CD4-positive, CD25-positive, alpha-beta regulatory T cell (primary cell): ENCODE measurements around the gene USP31. TPM values are rescaled to one million over a fixed set of nuclear protein-coding genes. Genes with fewer than 3 reads are reported as not detected.

ENCODE experiments used
- ATAC-seq, 2 donors: fragments of 150-1000 bp; cut with Tn5 transposase; one replicate each; pipeline ENCODE4 v1.10.0; 2021; ENCODE audit warnings: low read depth in 2 of 2, moderate number of reproducible peaks in 2 of 2, moderate library complexity in 1 of 2
- DNase-seq, 3 donors: peaks; one replicate each; pipeline versions ENCODE4 v3.0.0 to v3.0.0-alpha.2; 2012 to 2022; ENCODE audit warnings: mixed read lengths in 1 of 3
- H3K27ac ChIP-seq: one replicate; pipeline ENCODE4 v1.7.0; 2013; ENCODE audit warnings: mild to moderate bottlenecking, low read length; ENCODE audit not compliant: insufficient read depth, poor library complexity, severe bottlenecking
- H3K27me3 ChIP-seq: one replicate; pipeline ENCODE4 v1.7.0; 2013; ENCODE audit warnings: low read length; ENCODE audit not compliant: control insufficient read depth, insufficient read depth
- H3K36me3 ChIP-seq: one replicate; pipeline ENCODE4 v1.7.0; 2013; ENCODE audit warnings: mild to moderate bottlenecking, low read length, moderate library complexity; ENCODE audit not compliant: control insufficient read depth, insufficient read depth
- H3K4me1 ChIP-seq: 2 replicates; pipeline ENCODE4 v1.7.0; 2013; ENCODE audit warnings: mild to moderate bottlenecking, low read length; ENCODE audit not compliant: insufficient read depth, control insufficient read depth, poor library complexity, severe bottlenecking
- H3K4me3 ChIP-seq: one replicate; pipeline ENCODE4 v1.7.0; 2013; ENCODE audit warnings: low read depth, mild to moderate bottlenecking, low read length, moderate library complexity
- H3K9me3 ChIP-seq, 2 experiments: 1 replicate in 1 of 2; 2 replicates in 1 of 2; pipeline ENCODE4 v1.7.0; 2013; ENCODE audit warnings: low read length in 2 of 2, mild to moderate bottlenecking in 1 of 2, moderate library complexity in 1 of 2; ENCODE audit not compliant: control insufficient read depth in 2 of 2
- H3K27ac Mint-ChIP-seq, 3 donors: one replicate each; pipeline ENCODE4 v1.8.0; 2020 to 2022; ENCODE audit warnings: mild to moderate bottlenecking in 3 of 3, mixed read lengths in 3 of 3, moderate library complexity in 2 of 3
- H3K27me3 Mint-ChIP-seq: one replicate; pipeline ENCODE4 v1.8.0; 2022; ENCODE audit warnings: mild to moderate bottlenecking, mixed read lengths
- H3K36me3 Mint-ChIP-seq: one replicate; pipeline ENCODE4 v1.8.0; 2020; ENCODE audit warnings: mixed read lengths
- H3K4me1 Mint-ChIP-seq, 4 donors: one replicate each; pipeline ENCODE4 v1.8.0; 2020 to 2022; ENCODE audit warnings: mixed read lengths in 4 of 4, mild to moderate bottlenecking in 1 of 4
- H3K4me3 Mint-ChIP-seq, 4 donors: one replicate each; pipeline ENCODE4 v1.8.0; 2020 to 2022; ENCODE audit warnings: mild to moderate bottlenecking in 4 of 4, mixed read lengths in 4 of 4, moderate library complexity in 3 of 4
- H3K9me3 Mint-ChIP-seq, 7 donors: one replicate each; pipeline ENCODE4 v1.8.0; 2020 to 2022; ENCODE audit warnings: mixed read lengths in 7 of 7, mild to moderate bottlenecking in 3 of 7, moderate library complexity in 2 of 7
- polyA plus RNA-seq, 4 donors: library from polyadenylated mRNA; unstranded; fragments of 300-500 nt; fragmentation: Illumina TruSeq; gene quantifications; one replicate each; pipeline ENCODE4 v1.2.3, GENCODE V29; 2021
- total RNA-seq: library from RNA; stranded (reverse); gene quantifications from one replicate; pipeline ENCODE4 v1.2.3, GENCODE V29; 2022

USP31 gene
- total RNA-seq (4.2 TPM), polyA plus RNA-seq (under 1 TPM; 0.13 to 0.49 (median 0.28) TPM)

DNA sequence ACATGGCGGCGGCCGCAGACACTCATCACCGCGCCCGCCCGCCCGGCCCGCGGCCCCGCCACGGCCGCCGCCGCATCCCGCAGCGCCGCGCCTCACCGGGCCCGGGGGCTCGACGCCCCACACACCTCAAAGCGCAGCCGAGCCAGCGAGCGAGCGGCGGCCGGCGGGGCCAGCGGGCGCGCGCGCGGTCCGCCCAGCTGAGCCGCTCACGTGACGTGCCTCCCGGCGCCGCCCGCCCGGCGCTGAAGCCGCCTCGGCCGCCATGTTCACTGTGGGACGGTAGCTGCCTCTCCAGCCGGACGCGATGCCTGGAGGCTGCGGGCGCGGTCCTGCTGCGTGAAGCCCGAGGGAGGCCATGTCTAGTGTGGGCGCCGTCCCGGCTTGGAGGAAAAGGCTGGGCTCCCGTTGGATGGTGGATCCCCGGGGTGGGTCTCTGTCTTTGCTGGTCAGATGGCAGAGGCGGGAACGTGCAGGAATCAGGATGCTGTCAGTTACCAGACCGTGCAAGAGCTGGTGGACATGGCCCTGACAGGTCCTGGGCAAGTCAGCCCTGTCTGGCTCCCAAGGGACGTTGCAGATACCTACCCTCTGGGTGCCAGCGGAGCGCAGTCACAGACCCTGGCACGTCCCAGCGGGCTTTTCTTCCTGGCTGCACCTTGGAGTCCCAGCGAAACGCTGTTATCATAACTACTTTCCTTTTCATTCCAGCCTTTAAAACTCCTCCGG lies at the start of gene USP31:
USP31 (minus strand) TSS at position 186 of the 726 bp plus-strand sequence; CDS start at position 4, 182 bp downstream.
- no peaks in the 10 kb centered on the region for H3K36me3 Mint-ChIP-seq
- H3K4me3 ChIP-seq: peak within 1 kb of the TSS; percentile 86
- no peak within 1 kb of the TSS for H3K27ac ChIP-seq
- peak; percentile 85 to 94 (median 87) for DNase-seq
- peaks cover 0 to 2% (median 0%) of the 10 kb centered on the region in 7 donors for H3K9me3 Mint-ChIP-seq
- no peaks in the 10 kb centered on the region for H3K36me3 ChIP-seq
- peaks cover 3% of the 10 kb centered on the region for H3K27me3 Mint-ChIP-seq
- peak; percentile 98 for ATAC-seq
- peaks cover 5% of the 10 kb centered on the region for H3K27me3 ChIP-seq
- H3K27ac Mint-ChIP-seq: peak within 1 kb of the TSS; percentile 44 to 92 (median 79)
- peaks cover 10% of the 10 kb centered on the region for H3K4me1 ChIP-seq
- H3K4me3 Mint-ChIP-seq: peak within 1 kb of the TSS; percentile 96 to 98 (median 97)
- H3K9me3 ChIP-seq: no peaks in the 10 kb centered on the region
- H3K4me1 Mint-ChIP-seq: peaks cover 6 to 24% (median 18%) of the 10 kb centered on the region in 4 donors

- Mint-ChIP-seq H3K4me3 (no peak overlapping the region), H3K4me1 (no peaks in the 10 kb centered on the region), H3K36me3 (no peaks in the 10 kb centered on the region), H3K27ac (no peak overlapping the region), H3K9me3 (no peaks in the 10 kb centered on the region), H3K27me3 (peaks cover 19% of the 10 kb centered on the region)
- no peak for DNase-seq
- H3K4me3 ChIP-seq: no peak overlapping the region
- H3K9me3 ChIP-seq: no peaks in the 10 kb centered on the region
- H3K4me1 ChIP-seq: no peaks in the 10 kb centered on the region
- H3K27me3 ChIP-seq: peaks cover 12% of the 10 kb centered on the region
- no peak for ATAC-seq
- H3K27ac ChIP-seq: no peak overlapping the region
- no peaks in the 10 kb centered on the region for H3K36me3 ChIP-seq
These were observed 47.3 kb upstream of the USP31 start for GRCh38 chr16:23196539-23196938.

GRCh38 chr16:23195366-23195978 lies 46.2 kb upstream of the USP31 start:
- H3K4me1 Mint-ChIP-seq: no peaks in the 10 kb centered on the region
- DNase-seq (no peak), ATAC-seq (no peak)
- H3K27ac Mint-ChIP-seq: no peak overlapping the region
- peaks cover 14% of the 10 kb centered on the region for H3K27me3 Mint-ChIP-seq
- H3K4me3 ChIP-seq: no peak overlapping the region
- H3K36me3 ChIP-seq: no peaks in the 10 kb centered on the region
- H3K27ac ChIP-seq: no peak overlapping the region
- H3K4me1 ChIP-seq: no peaks in the 10 kb centered on the region
- no peak overlapping the region for H3K4me3 Mint-ChIP-seq
- H3K9me3 Mint-ChIP-seq: peaks cover 0 to under 1% (median 0%) of the 10 kb centered on the region in 7 donors
- H3K27me3 ChIP-seq: peaks cover 5% of the 10 kb centered on the region
- no peaks in the 10 kb centered on the region for H3K9me3 ChIP-seq
- H3K36me3 Mint-ChIP-seq: no peaks in the 10 kb centered on the region

DNA sequence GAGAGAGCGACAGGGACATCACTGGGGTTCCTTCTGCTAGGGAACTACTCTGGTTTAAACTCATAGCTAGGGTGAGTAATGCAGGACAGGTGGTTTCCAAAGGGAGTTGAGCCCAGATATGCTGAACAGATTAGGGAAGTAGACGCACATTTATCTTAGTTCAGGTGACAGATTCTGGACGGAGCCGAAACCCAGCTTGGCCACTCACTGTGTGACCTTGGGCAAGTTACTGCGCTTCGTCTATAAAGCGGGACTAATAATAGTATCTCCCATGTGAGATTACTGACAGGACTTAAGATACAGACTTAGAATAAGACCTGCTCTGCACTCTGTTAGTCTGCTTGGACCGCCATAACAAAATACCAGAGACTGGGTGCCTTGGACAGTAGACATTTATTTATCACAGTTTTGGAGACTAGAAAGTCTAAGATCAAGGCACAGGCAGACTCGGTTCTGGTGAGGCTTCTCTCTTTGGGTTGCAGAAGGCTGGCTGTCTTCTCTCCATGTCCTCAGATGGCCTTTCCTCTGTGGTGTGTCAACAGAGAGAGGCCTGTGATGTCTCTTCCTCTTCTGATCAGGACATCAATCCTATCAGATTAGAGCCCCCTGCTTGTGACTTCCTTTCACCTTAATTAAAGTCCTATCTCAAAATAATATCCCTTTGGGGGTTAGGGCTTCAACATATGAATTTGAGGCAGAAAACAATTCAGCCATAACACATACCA lies 45.4 kb upstream of the USP31 start:
- H3K9me3 ChIP-seq: no peaks in the 10 kb centered on the region
- H3K27me3 Mint-ChIP-seq: peaks cover 14% of the 10 kb centered on the region
- DNase-seq (no peak), ATAC-seq (no peak)
- no peak overlapping the region for H3K4me3 ChIP-seq
- no peaks in the 10 kb centered on the region for H3K4me1 ChIP-seq
- H3K27ac ChIP-seq: no peak overlapping the region
- no peaks in the 10 kb centered on the region for H3K4me1 Mint-ChIP-seq
- H3K36me3 Mint-ChIP-seq: no peaks in the 10 kb centered on the region
- H3K9me3 Mint-ChIP-seq: peaks cover 0 to 2% (median 0%) of the 10 kb centered on the region in 7 donors
- no peak overlapping the region for H3K27ac Mint-ChIP-seq
- no peaks in the 10 kb centered on the region for H3K36me3 ChIP-seq
- no peak overlapping the region for H3K4me3 Mint-ChIP-seq
- peaks cover 5% of the 10 kb centered on the region for H3K27me3 ChIP-seq

DNA sequence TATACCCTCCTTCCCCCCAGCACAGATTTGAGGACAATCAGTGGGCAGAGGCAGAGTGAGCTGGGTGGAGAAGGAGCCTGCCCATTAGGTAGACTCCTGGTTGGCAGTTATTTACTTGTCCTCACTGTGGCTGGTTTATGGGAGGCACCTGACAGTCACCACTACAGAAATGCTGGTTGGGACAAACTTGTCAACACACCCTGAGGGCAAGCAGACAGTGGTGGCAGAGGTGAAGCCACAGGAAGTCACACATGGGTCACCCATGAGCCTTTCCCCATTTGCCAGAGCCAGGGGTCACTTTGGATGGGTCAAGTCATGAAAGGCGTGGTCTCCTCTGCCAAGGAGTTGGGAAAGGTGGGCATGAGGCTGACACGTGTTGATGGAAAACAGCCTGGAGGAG lies 39.7 kb upstream of the USP31 start:
- H3K4me1 Mint-ChIP-seq: peaks cover 0 to 2% (median 0%) of the 10 kb centered on the region in 4 donors
- H3K27ac Mint-ChIP-seq: no peak overlapping the region

GRCh38 chr16:23187341-23187740 lies 38.1 kb upstream of the USP31 start:
- Histone ChIP-seq H3K4me3 (no peak overlapping the region), H3K27ac (no peak overlapping the region), H3K4me1 (peaks cover 7% of the 10 kb centered on the region), H3K27me3 (peaks cover 15% of the 10 kb centered on the region), H3K9me3 (no peaks in the 10 kb centered on the region), H3K36me3 (no peaks in the 10 kb centered on the region)
- H3K4me1 Mint-ChIP-seq: peaks cover 0 to 6% (median 2%) of the 10 kb centered on the region in 4 donors
- H3K4me3 Mint-ChIP-seq: no peak overlapping the region
- peaks cover 43% of the 10 kb centered on the region for H3K27me3 Mint-ChIP-seq
- H3K36me3 Mint-ChIP-seq: no peaks in the 10 kb centered on the region
- ATAC-seq (no peak), DNase-seq (no peak)
- H3K27ac Mint-ChIP-seq: no peak overlapping the region
- peaks cover 0 to 4% (median 0%) of the 10 kb centered on the region in 7 donors for H3K9me3 Mint-ChIP-seq

More for the DNA sequence above, 39.7 kb upstream of the USP31 start:
- Mint-ChIP-seq H3K4me3 (no peak overlapping the region), H3K9me3 (peaks cover 0 to 4% (median 0%) of the 10 kb centered on the region in 7 donors), H3K27me3 (peaks cover 40% of the 10 kb centered on the region), H3K36me3 (no peaks in the 10 kb centered on the region)
- Histone ChIP-seq H3K9me3 (no peaks in the 10 kb centered on the region), H3K27me3 (peaks cover 11% of the 10 kb centered on the region), H3K27ac (no peak overlapping the region), H3K4me3 (no peak overlapping the region), H3K36me3 (no peaks in the 10 kb centered on the region), H3K4me1 (no peaks in the 10 kb centered on the region)
- no peak for DNase-seq
- no peak for ATAC-seq

GRCh38 chr16:23186171-23186570 lies 36.9 kb upstream of the USP31 start:
- Histone ChIP-seq H3K4me1 (peaks cover 7% of the 10 kb centered on the region), H3K27me3 (peaks cover 14% of the 10 kb centered on the region), H3K36me3 (no peaks in the 10 kb centered on the region), H3K9me3 (no peaks in the 10 kb centered on the region), H3K4me3 (no peak overlapping the region), H3K27ac (no peak overlapping the region)
- Mint-ChIP-seq H3K27ac (no peak overlapping the region), H3K4me1 (peaks cover 0 to 14% (median 8%) of the 10 kb centered on the region in 4 donors), H3K4me3 (no peak overlapping the region), H3K36me3 (no peaks in the 10 kb centered on the region), H3K9me3 (peaks cover 0 to 4% (median 0%) of the 10 kb centered on the region in 7 donors), H3K27me3 (peaks cover 53% of the 10 kb centered on the region)
- DNase-seq (no peak), ATAC-seq (no peak)
